ENCODE results near the gene RAB33B.

DNA sequence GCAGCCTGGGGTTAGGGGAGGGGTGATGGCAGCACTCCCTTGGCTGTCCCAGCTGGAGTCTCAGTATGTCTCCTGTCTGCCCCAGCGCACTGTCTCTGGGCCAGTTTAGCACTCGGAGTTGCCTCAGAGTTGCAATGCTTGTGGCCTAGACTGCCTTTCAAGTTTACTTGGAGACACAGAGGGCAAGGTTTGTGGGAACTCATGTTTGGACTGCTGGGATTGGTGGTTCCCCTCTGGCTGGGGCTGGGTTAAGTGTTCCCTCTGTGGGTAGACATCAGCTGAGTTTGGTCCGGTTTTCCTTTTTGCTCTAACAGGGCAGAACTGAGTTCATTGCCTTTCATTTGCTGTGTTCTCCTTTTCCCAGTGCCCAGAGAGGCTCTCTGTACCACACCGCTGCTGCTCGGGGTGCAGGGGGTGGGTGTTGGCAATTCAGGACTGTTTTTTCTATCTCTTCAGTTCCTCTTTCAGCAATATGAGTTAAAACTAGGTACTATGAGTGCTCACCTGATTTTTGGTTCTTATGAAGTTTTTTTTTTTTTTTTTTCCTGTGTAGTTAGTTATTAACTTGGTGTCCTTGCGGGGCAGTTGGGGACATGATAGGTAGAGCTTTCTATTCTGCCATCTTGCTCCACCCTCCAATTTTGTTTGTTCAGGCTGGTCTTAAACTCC is 17.2 kb downstream of the RAB33B start:
- no peak for TF ChIP-seq FOXA1 (IDR thresholded peaks at IDR 0.05)
- TF ChIP-seq, protein P1, sequence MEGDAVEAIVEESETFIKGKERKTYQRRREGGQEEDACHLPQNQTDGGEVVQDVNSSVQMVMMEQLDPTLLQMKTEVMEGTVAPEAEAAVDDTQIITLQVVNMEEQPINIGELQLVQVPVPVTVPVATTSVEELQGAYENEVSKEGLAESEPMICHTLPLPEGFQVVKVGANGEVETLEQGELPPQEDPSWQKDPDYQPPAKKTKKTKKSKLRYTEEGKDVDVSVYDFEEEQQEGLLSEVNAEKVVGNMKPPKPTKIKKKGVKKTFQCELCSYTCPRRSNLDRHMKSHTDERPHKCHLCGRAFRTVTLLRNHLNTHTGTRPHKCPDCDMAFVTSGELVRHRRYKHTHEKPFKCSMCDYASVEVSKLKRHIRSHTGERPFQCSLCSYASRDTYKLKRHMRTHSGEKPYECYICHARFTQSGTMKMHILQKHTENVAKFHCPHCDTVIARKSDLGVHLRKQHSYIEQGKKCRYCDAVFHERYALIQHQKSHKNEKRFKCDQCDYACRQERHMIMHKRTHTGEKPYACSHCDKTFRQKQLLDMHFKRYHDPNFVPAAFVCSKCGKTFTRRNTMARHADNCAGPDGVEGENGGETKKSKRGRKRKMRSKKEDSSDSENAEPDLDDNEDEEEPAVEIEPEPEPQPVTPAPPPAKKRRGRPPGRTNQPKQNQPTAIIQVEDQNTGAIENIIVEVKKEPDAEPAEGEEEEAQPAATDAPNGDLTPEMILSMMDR (IDR thresholded peaks at IDR 0.05; ENCODE audit: low read depth, low read length, missing input control), result no peak
- TF ChIP-seq YY1 (IDR thresholded peaks at IDR 0.05), result peak; percentile 83
- TF ChIP-seq TAF1 (conservative IDR thresholded peaks at IDR 0.05), result no peak
- TF ChIP-seq RAD21 (IDR thresholded peaks at IDR 0.05), result no peak
- peak; percentile 47 to 66 for TF ChIP-seq RXRA (IDR thresholded peaks at IDR 0.05)
- TF ChIP-seq, protein P2, sequence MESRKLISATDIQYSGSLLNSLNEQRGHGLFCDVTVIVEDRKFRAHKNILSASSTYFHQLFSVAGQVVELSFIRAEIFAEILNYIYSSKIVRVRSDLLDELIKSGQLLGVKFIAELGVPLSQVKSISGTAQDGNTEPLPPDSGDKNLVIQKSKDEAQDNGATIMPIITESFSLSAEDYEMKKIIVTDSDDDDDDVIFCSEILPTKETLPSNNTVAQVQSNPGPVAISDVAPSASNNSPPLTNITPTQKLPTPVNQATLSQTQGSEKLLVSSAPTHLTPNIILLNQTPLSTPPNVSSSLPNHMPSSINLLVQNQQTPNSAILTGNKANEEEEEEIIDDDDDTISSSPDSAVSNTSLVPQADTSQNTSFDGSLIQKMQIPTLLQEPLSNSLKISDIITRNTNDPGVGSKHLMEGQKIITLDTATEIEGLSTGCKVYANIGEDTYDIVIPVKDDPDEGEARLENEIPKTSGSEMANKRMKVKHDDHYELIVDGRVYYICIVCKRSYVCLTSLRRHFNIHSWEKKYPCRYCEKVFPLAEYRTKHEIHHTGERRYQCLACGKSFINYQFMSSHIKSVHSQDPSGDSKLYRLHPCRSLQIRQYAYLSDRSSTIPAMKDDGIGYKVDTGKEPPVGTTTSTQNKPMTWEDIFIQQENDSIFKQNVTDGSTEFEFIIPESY (IDR thresholded peaks at IDR 0.05), result no peak
- TF ChIP-seq SP1 (IDR thresholded peaks at IDR 0.05), result peak; percentile 28
- TF ChIP-seq, protein P3, sequence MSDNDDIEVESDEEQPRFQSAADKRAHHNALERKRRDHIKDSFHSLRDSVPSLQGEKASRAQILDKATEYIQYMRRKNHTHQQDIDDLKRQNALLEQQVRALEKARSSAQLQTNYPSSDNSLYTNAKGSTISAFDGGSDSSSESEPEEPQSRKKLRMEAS (IDR thresholded peaks at IDR 0.05), result no peak
- no peak for TF ChIP-seq NR2F2 (IDR thresholded peaks at IDR 0.05)
- no peak for TF ChIP-seq JUND (IDR thresholded peaks at IDR 0.05)
- TF ChIP-seq, protein P4, sequence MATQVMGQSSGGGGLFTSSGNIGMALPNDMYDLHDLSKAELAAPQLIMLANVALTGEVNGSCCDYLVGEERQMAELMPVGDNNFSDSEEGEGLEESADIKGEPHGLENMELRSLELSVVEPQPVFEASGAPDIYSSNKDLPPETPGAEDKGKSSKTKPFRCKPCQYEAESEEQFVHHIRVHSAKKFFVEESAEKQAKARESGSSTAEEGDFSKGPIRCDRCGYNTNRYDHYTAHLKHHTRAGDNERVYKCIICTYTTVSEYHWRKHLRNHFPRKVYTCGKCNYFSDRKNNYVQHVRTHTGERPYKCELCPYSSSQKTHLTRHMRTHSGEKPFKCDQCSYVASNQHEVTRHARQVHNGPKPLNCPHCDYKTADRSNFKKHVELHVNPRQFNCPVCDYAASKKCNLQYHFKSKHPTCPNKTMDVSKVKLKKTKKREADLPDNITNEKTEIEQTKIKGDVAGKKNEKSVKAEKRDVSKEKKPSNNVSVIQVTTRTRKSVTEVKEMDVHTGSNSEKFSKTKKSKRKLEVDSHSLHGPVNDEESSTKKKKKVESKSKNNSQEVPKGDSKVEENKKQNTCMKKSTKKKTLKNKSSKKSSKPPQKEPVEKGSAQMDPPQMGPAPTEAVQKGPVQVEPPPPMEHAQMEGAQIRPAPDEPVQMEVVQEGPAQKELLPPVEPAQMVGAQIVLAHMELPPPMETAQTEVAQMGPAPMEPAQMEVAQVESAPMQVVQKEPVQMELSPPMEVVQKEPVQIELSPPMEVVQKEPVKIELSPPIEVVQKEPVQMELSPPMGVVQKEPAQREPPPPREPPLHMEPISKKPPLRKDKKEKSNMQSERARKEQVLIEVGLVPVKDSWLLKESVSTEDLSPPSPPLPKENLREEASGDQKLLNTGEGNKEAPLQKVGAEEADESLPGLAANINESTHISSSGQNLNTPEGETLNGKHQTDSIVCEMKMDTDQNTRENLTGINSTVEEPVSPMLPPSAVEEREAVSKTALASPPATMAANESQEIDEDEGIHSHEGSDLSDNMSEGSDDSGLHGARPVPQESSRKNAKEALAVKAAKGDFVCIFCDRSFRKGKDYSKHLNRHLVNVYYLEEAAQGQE (IDR thresholded peaks at IDR 0.05), result no peak
- no peak for TF ChIP-seq EGR1 (IDR thresholded peaks at IDR 0.05; ENCODE audit: low read depth in 2 of 2)

Data from liver (tissue), 3 donors.